ENCODE data around the gene POMC. TPM values are rescaled to one million over a fixed set of nuclear protein-coding genes. Genes with fewer than 3 reads are reported as not detected.
A peak's percentile ranks its signal among the peaks of the same experiment; 100 is the strongest.

POMC gene
- total and polyA plus RNA-seq, 2 donors (not counting 1 experiment from before 2014, with no cell fraction given): 3.4 to 16.7 TPM

GRCh38 chr2:25161055-25161781, 7.2 kb downstream of the POMC start:
- ATAC-seq (ENCODE audit: low read depth) (peak; percentile 35), DNase-seq (peak; percentile 82)
- Histone ChIP-seq H3K79me2 (ENCODE audit: control insufficient read depth, insufficient read depth, low read length) (peaks cover 9% of the 10 kb centered on the region), H3K4me3 (ENCODE audit: control extremely low read depth in 1 of 5, extremely low read depth in 1 of 5, insufficient read depth in 1 of 5, low read depth in 2 of 5, low read length in 4 of 5) (peak overlapping the region in 4 of 5 experiments; percentile 49 to 67 (median 58)), H3K27ac (ENCODE audit: low read length in 2 of 2) (peak overlapping the region; percentile 46 to 83), H3K27me3 (replicated peaks in 1 of 4; ENCODE audit: control extremely low read depth in 1 of 4, control insufficient read depth in 3 of 4, insufficient read depth in 4 of 4, low read length in 3 of 4) (no peaks in the 10 kb centered on the region), H3K9ac (ENCODE audit: low read length) (peak overlapping the region; percentile 66), H4K20me1 (ENCODE audit: control insufficient read depth, insufficient read depth, low read length, poor library complexity, severe bottlenecking) (no peaks in the 10 kb centered on the region), H3K4me1 (ENCODE audit: control insufficient read depth in 2 of 2, insufficient read depth in 2 of 2, low read length in 2 of 2) (peaks cover 26 to 29% of the 10 kb centered on the region in 2 donors), H2AFZ (ENCODE audit: insufficient read depth, low read depth, low read length, poor library complexity, severe bottlenecking) (peak overlapping the region; percentile 74), H3K36me3 (replicated peaks in 1 of 2; ENCODE audit: control extremely low read depth in 1 of 2, control insufficient read depth in 1 of 2, extremely low read depth in 1 of 2, insufficient read depth in 2 of 2, low read length in 1 of 2) (no peaks in the 10 kb centered on the region), H3K9me3 (ENCODE audit: control extremely low read depth in 1 of 3, control insufficient read depth in 2 of 3, insufficient read depth in 1 of 3, low read length in 2 of 3) (peaks cover 0 to 11% (median 0%) of the 10 kb centered on the region in 3 donors), H3K4me2 (replicated peaks; ENCODE audit: low read depth, low read length, poor library complexity, severe bottlenecking) (peak overlapping the region; percentile 76)
- intact Hi-C loops (cut with micrococcal nuclease): loop anchor here (10.0 kb wide), 2 partner anchors 116 to 204 kb away; partner anchors contain the start of gene EFR3B
- ChIA-PET CTCF (no interaction called here), POLR2A (no interaction called here)
- WGBS (ENCODE audit: insufficient coverage): 48% methylated on average over 69 of the region's 69 CpGs
- peaks cover 33% of the 10 kb centered on the region for H3K4me1 Mint-ChIP-seq
- H3K4me3 Mint-ChIP-seq: peak overlapping the region; percentile 80
- no peaks in the 10 kb centered on the region for H3K27me3 Mint-ChIP-seq
- H3K27ac Mint-ChIP-seq: peak overlapping the region; percentile 83
- TF ChIP-seq EZH2 (IDR thresholded peaks at IDR 0.05; ENCODE audit: borderline replicate concordance, insufficient read depth, low read depth, low read length, poor library complexity, severe bottlenecking) (no peak), CTCF (IDR thresholded peaks at IDR 0.05) (no peak)
- H3K9me3 Mint-ChIP-seq (ENCODE audit: insufficient read depth): no peaks in the 10 kb centered on the region

- H3K4me1 ChIP-seq (ENCODE audit: control insufficient read depth in 2 of 2, insufficient read depth in 2 of 2, low read length in 2 of 2): peaks cover 17 to 22% of the 10 kb centered on the region in 2 donors
- Mint-ChIP-seq H3K27me3 (no peaks in the 10 kb centered on the region), H3K9me3 (ENCODE audit: insufficient read depth) (no peaks in the 10 kb centered on the region), H3K27ac (peak overlapping the region; percentile 32), H3K4me1 (peaks cover 24% of the 10 kb centered on the region), H3K4me3 (peak overlapping the region; percentile 80)
- intact Hi-C loops (cut with micrococcal nuclease): loop anchor here (10.0 kb wide), 2 partner anchors 116 to 204 kb away; partner anchors contain the start of gene EFR3B
- H3K4me3 ChIP-seq (ENCODE audit: control extremely low read depth in 1 of 5, extremely low read depth in 1 of 5, insufficient read depth in 1 of 5, low read depth in 2 of 5, low read length in 4 of 5): peak overlapping the region in 1 of 5 experiments; percentile 67
- H3K9me3 ChIP-seq (ENCODE audit: control extremely low read depth in 1 of 3, control insufficient read depth in 2 of 3, insufficient read depth in 1 of 3, low read length in 2 of 3): peaks cover 0 to 11% (median 0%) of the 10 kb centered on the region in 3 donors
- H3K27me3 ChIP-seq (replicated peaks in 1 of 4; ENCODE audit: control extremely low read depth in 1 of 4, control insufficient read depth in 3 of 4, insufficient read depth in 4 of 4, low read length in 3 of 4): no peaks in the 10 kb centered on the region
- CTCF ChIA-PET: no interaction called here
- TF ChIP-seq EZH2 (IDR thresholded peaks at IDR 0.05; ENCODE audit: borderline replicate concordance, insufficient read depth, low read depth, low read length, poor library complexity, severe bottlenecking) (no peak), CTCF (IDR thresholded peaks at IDR 0.05) (no peak)
- WGBS (ENCODE audit: insufficient coverage): 88% methylated on average over 9 of the region's 10 CpGs
- no peaks in the 10 kb centered on the region for H3K36me3 ChIP-seq (replicated peaks in 1 of 2; ENCODE audit: control extremely low read depth in 1 of 2, control insufficient read depth in 1 of 2, extremely low read depth in 1 of 2, insufficient read depth in 2 of 2, low read length in 1 of 2)
- peaks cover 9% of the 10 kb centered on the region for H3K79me2 ChIP-seq (ENCODE audit: control insufficient read depth, insufficient read depth, low read length)
- H3K27ac ChIP-seq (ENCODE audit: low read length in 2 of 2): no peak overlapping the region
- H3K4me2 ChIP-seq (replicated peaks; ENCODE audit: low read depth, low read length, poor library complexity, severe bottlenecking): peak overlapping the region; percentile 76
- H2AFZ ChIP-seq (ENCODE audit: insufficient read depth, low read depth, low read length, poor library complexity, severe bottlenecking): no peak overlapping the region
- no peaks in the 10 kb centered on the region for H4K20me1 ChIP-seq (ENCODE audit: control insufficient read depth, insufficient read depth, low read length, poor library complexity, severe bottlenecking)
- DNase-seq (no peak), ATAC-seq (ENCODE audit: low read depth) (no peak)
- POLR2A ChIA-PET: no interaction called here
- no peak overlapping the region for H3K9ac ChIP-seq (ENCODE audit: low read length)
Measured at GRCh38 chr2:25160376-25160775, 8.0 kb downstream of the POMC start.
